Skeletal muscle tissue (tissue), 4 donors: ENCODE measurements around the gene SCUBE1. TPM values are rescaled to one million over a fixed set of nuclear protein-coding genes. Genes with fewer than 3 reads are reported as not detected.

Experiments used
- H3K27ac ChIP-seq: one replicate; pipeline ENCODE4 v1.7.0; 2013; ENCODE audit warnings: mild to moderate bottlenecking, low read depth, low read length, inconsistent platforms
- H3K27me3 ChIP-seq, 3 donors: one replicate each; pipeline ENCODE4 v1.7.0; 2013; ENCODE audit warnings: low read length in 3 of 3; ENCODE audit not compliant: control insufficient read depth in 3 of 3, insufficient read depth in 3 of 3
- H3K36me3 ChIP-seq, 3 donors: one replicate each; pipeline ENCODE4 v1.7.0; 2013; ENCODE audit warnings: low read length in 3 of 3; ENCODE audit not compliant: control insufficient read depth in 3 of 3, insufficient read depth in 3 of 3
- H3K4me1 ChIP-seq, 3 donors: one replicate each; pipeline ENCODE4 v1.7.0; 2013; ENCODE audit warnings: low read length in 3 of 3, mild to moderate bottlenecking in 3 of 3; ENCODE audit not compliant: control insufficient read depth in 3 of 3, insufficient read depth in 3 of 3
- H3K4me3 ChIP-seq, 3 donors: one replicate each; pipeline ENCODE4 v1.7.0; 2013; ENCODE audit warnings: low read length in 3 of 3
- H3K9ac ChIP-seq, 3 donors: one replicate each; pipeline ENCODE4 v1.7.0; 2013; ENCODE audit warnings: low read length in 3 of 3, mild to moderate bottlenecking in 3 of 3, moderate library complexity in 2 of 3, low read depth in 1 of 3
- H3K9me3 ChIP-seq, 3 donors: one replicate each; pipeline ENCODE4 v1.7.0; 2013; ENCODE audit warnings: low read length in 3 of 3; ENCODE audit not compliant: control insufficient read depth in 3 of 3
- total RNA-seq: library from RNA; depleted of rRNA; stranded (reverse); fragments of >200 nt; gene quantifications from one replicate; pipeline ENCODE4 v1.2.3, GENCODE V29; 2014
- donor health status: Osteomylitis.

SCUBE1 gene
- total RNA-seq, 1 donor from 2014 or later: under 0.01 TPM

DNA sequence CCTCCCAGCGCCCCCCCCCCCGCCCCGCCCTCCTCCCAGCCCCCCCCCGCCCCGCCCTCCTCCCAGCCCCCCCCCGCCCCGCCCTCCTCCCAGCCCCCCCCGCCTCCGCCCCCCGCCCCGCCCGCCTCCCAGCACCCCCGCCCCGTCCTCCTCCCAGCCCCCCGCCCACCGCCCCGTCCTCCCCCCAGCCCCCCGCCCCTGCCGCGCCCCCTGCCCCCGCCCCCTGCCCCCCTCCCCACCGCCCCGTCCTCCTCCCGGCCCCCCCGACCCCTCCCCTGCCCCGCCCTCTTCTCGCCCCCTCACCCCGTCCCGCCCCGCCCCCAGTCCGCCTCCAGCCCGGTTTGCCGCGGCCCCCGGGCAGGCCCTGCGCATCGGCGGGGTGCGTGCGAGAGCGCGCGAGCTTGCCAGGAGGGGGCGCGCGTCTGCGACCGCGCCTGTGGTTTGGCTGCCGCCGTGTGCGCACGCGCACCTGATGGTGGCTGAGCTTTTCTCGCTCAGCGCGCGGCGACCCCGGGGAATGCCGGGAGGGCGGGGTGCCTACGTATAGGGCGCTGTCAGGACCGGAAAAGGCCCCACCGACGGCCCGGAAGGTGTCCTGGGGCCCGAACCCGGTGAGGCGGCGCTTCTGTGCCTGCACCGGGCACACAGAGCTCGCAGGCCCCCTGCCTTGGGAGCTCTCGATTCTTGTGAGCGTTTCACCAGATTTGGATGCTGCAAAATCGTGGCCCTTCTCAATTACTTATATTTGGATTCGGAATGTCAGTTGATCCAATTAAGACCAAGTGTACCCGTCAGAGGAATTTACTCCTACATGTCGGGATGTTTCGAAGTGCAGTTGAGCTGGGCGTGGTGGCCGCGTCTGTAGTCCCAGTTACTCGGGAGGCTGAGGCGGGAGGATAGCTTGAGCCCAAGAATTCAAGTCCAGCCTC lies 155.7 kb downstream of the SCUBE1 start:
- Histone ChIP-seq H3K4me3 (peak overlapping the region; percentile 71 to 85 (median 78)), H3K27ac (peak overlapping the region; percentile 88), H3K36me3 (peaks cover 0 to 5% (median 0%) of the 10 kb centered on the region in 3 donors), H3K4me1 (peaks cover 12 to 20% (median 15%) of the 10 kb centered on the region in 3 donors), H3K9ac (peak overlapping the region; percentile 77 to 79 (median 79)), H3K27me3 (no peaks in the 10 kb centered on the region), H3K9me3 (no peaks in the 10 kb centered on the region)

DNA sequence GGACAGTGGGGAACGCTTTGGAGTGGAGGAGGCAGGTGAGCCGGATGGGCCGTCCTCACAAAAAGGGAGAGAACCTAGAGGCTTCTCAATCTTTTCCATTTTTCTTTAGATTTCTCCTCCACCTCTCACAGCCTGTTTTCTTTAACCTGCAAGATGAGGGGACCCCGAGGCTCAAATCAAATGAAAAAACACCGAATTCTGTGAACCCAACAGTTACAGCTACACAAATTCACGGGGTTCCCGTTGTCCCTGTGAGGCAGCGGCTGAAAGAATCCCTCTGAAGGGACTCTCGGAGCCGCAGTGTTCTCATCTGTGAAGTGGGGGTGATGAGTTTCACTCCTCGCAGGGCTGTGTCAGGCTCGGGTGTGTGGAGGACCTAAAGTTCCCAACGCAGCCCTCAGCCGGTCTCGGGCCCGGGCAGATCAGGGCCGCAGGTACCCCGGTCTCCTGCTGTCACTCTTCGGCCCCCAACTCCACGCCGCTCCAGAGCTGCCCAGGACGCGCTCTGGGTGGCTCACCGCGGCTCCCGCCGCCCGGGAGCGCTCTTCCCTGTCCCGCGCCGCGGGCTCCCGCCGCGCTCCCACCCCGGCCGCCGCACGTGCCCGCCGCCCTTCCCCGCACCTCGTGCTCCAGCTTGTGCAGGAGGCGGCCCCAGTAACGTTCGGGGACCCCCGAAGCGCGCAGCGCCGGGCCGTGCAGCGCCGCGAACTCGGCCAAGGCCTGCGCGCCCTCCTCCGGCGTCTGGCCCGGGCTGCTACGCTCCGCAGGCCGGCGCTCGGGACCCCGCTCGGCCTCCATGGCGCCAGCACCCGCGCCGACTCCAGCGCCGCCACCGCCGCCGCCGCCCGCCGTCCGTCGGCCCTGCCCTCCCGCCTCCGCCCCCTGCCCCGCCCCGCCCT lies 156.7 kb downstream of the SCUBE1 start, which contains the start of gene TTLL12:
TTLL12 (minus strand) TSS at position 863 of the 899 bp plus-strand sequence; CDS start at position 798, 65 bp downstream.
- H3K4me3 ChIP-seq: peak within 1 kb of the TSS; percentile 79 to 85 (median 80)
- peaks cover 12 to 20% (median 15%) of the 10 kb centered on the region in 3 donors for H3K4me1 ChIP-seq
- H3K9ac ChIP-seq: peak within 1 kb of the TSS; percentile 77 to 85 (median 79)
- no peaks in the 10 kb centered on the region for H3K27me3 ChIP-seq
- peak within 1 kb of the TSS; percentile 88 for H3K27ac ChIP-seq
- peaks cover 0 to 8% (median 0%) of the 10 kb centered on the region in 3 donors for H3K36me3 ChIP-seq
- no peaks in the 10 kb centered on the region for H3K9me3 ChIP-seq

DNA sequence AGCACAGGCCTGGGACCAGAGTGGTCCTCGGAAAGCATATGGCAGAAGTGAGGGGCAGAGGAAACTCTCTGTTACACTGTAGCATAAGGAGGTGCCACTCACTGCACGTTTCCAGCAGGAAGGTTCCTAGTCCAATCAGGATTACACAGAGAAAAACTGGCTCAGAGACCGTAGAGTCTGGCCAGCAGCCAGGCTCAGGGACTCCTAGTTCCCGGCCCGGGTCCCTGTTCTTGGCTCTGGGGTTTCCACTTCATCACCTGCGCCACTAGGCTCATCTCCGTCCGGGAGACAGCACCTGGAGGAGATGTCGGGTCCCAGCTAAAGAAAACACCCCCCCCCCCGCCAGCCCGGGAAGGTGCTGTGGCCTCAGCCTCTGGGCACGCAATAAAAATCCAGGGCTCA lies 157.3 kb downstream of the SCUBE1 start:
- Histone ChIP-seq H3K4me1 (peaks cover 12 to 20% (median 15%) of the 10 kb centered on the region in 3 donors), H3K9ac (peak overlapping the region; percentile 54 to 85 (median 74)), H3K27me3 (no peaks in the 10 kb centered on the region), H3K4me3 (peak overlapping the region in 2 of 3 donors; percentile 75 to 80), H3K27ac (no peak overlapping the region), H3K9me3 (no peaks in the 10 kb centered on the region), H3K36me3 (peaks cover 0 to 8% (median 5%) of the 10 kb centered on the region in 3 donors)

DNA sequence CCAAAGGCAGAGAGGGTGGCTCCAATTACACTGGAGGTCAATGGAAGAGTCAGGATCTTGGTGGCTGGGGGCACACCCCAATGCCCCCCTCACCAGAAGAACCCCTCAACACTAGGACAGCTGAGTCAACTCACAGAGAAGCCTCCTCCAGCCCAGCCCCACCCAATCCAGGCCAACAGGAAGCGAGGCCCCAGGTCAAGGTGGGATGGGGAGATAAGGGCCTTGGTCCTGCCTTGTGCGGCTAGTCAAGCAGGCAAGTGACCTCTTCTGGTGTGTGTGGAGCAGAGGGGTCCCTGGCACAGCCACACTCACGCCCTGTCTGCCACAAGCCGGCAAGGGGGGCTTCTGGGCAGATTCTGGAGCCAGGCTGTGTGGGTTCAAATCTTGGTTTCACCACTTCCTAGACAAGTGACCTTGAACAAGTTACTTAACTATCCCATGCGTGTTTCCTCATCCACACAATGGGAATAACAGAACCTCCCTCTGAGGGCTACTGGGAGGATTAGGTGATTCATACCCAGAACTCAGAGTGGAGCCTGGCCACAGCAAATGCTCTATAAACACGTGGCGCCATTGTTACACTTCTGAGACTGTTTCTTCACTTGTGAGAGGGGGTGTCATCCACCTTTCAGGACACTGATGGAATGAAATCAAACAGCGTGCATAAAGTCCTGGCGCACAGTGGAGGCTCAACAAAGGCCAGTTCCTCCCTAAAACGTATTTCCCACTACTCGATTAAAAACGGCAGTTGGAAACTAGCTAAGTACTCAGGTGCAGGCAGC lies 159.5 kb downstream of the SCUBE1 start:
- Histone ChIP-seq H3K27ac (no peak overlapping the region), H3K9me3 (no peaks in the 10 kb centered on the region), H3K4me1 (peaks cover 12 to 20% (median 15%) of the 10 kb centered on the region in 3 donors), H3K27me3 (no peaks in the 10 kb centered on the region), H3K9ac (no peak overlapping the region), H3K4me3 (no peak overlapping the region), H3K36me3 (peaks cover 13 to 25% (median 20%) of the 10 kb centered on the region in 3 donors)

- peaks cover 12 to 15% (median 14%) of the 10 kb centered on the region in 3 donors for H3K4me1 ChIP-seq
- H3K36me3 ChIP-seq: peaks cover 15 to 27% (median 23%) of the 10 kb centered on the region in 3 donors
- H3K9me3 ChIP-seq: no peaks in the 10 kb centered on the region
- H3K4me3 ChIP-seq: no peak overlapping the region
- H3K27me3 ChIP-seq: no peaks in the 10 kb centered on the region
- H3K27ac ChIP-seq: no peak overlapping the region
- H3K9ac ChIP-seq: no peak overlapping the region
These were observed 160.4 kb downstream of the SCUBE1 start for GRCh38 chr22:43182726-43183125.

DNA sequence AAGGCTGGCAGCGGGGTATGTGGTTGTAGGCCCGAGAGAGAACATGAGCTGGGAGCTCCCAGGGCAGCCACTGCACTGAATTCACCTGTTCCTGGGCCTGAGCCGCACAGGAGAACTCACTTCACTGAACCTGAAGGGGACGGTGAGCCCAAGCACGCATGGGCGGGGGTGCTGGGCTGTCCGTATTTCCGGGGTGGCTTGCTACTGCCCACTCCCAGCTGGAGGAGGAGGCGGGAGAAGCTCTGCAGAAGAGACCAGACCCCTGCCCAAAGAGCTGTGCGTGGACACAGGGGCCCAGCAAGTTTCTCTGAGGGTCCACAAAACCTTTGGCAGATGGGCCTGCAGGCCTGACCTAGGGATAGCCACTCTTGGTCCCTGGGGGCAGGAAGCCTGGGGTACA lies 161.1 kb downstream of the SCUBE1 start:
- Histone ChIP-seq H3K9me3 (no peaks in the 10 kb centered on the region), H3K4me3 (no peak overlapping the region), H3K36me3 (peaks cover 15 to 27% (median 27%) of the 10 kb centered on the region in 3 donors), H3K27ac (no peak overlapping the region), H3K4me1 (peaks cover 12 to 14% (median 12%) of the 10 kb centered on the region in 3 donors), H3K9ac (no peak overlapping the region), H3K27me3 (no peaks in the 10 kb centered on the region)

GRCh38 chr22:43181321-43182076 lies 161.7 kb downstream of the SCUBE1 start:
- Histone ChIP-seq H3K36me3 (peaks cover 15 to 27% (median 27%) of the 10 kb centered on the region in 3 donors), H3K4me3 (no peak overlapping the region)

DNA sequence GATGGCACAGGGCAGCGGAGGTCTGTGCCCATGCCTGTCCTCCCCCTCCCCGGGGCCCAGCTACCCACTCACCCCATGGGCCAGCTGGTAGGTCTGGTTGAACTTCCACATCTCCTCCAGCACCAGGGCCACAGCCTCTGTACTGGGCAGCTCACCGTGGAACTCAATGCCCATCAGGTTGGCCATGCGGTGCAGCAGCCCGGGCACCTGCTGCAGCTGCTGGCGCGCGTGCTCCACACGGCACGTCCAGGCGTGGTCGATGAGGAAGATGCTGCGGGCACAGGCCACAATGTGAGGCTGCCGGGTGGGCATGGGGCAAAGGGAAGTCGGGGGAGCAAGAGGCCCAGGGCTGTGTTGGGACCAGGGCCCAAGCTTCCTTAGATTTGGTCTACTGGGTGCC lies 162.5 kb downstream of the SCUBE1 start:
- peaks cover 15 to 31% (median 29%) of the 10 kb centered on the region in 3 donors for H3K36me3 ChIP-seq
- no peaks in the 10 kb centered on the region for H3K27me3 ChIP-seq
- H3K27ac ChIP-seq: no peak overlapping the region
- peaks cover 3 to 5% (median 4%) of the 10 kb centered on the region in 3 donors for H3K4me1 ChIP-seq
- no peak overlapping the region for H3K4me3 ChIP-seq
- no peaks in the 10 kb centered on the region for H3K9me3 ChIP-seq
- no peak overlapping the region for H3K9ac ChIP-seq

More at GRCh38 chr22:43181321-43182076, 161.7 kb downstream of the SCUBE1 start:
- H3K9ac ChIP-seq: no peak overlapping the region
- no peaks in the 10 kb centered on the region for H3K9me3 ChIP-seq
- H3K4me1 ChIP-seq: peaks cover 11 to 14% (median 12%) of the 10 kb centered on the region in 3 donors
- H3K27ac ChIP-seq: no peak overlapping the region
- H3K27me3 ChIP-seq: no peaks in the 10 kb centered on the region
